K562 (cell line): ENCODE results near the gene STPG4.

Experiments
- SRSF9 ChIP-seq: fragments of 200-400 bp; formaldehyde crosslinking; IDR thresholded peaks from 2 replicates; pipeline ENCODE4 v1.6.1; 2017; ENCODE audit warnings: low read depth, low read length, borderline replicate concordance
- ZBTB40 ChIP-seq, 2 experiments: fragments of 450-650 bp in 1 of 2; sonication (generic) in 1 of 2; formaldehyde crosslinking in 1 of 2; IDR thresholded peaks; 2 replicates each; pipeline versions ENCODE4 v1.7.1 to v1.9.0; 2016 to 2022; ENCODE audit warnings: inconsistent platforms in 1 of 2, mild to moderate bottlenecking in 1 of 2, missing genetic modification reagents in 1 of 2

- TF ChIP-seq SRSF9: no peak
- no peak for TF ChIP-seq ZBTB40 (IDR thresholded peaks at IDR 0.05)
- no peak for TF ChIP-seq ZBTB40 (CRISPR knock-in tag; IDR thresholded peaks at IDR 0.05)
Observed at GRCh38 chr2:47195148-47195547, 40.0 kb upstream of the STPG4 start.
